Epithelial cell of prostate (primary cell): ENCODE data around the gene CD3E.
"Not testable (repeated sequence)": the region's sequence is repeated elsewhere in the genome, so short reads cannot be mapped to it uniquely, and the experiment has no call there.

Source experiments
- DNase-seq: peaks from one replicate; pipeline ENCODE4 v3.0.0-alpha.2; 2011; ENCODE audit warnings: low read depth, low spot score
- H3K27ac ChIP-seq: fragments of 450-650 bp; 2 replicates; pipeline ENCODE4 v1.5.1; 2017; ENCODE audit warnings: mild to moderate bottlenecking

Gene CD3E

DNA sequence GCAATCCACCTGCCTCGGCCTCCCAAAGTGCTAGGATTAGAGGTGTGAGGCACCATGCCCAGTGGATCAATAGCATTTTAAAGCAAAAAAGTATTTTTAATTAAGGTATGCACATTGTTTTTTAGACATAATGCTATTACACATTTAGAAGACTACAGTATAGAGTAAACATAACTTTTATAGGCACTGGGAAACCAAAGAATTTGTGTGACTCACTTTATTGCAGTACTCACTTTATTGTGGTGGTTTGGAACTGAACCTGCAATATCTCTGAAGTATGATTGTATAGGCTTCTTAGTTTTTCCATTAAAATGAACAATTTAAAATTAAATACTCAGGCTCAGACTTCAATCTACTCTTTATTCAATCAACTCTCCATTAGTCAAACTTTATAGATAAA, 17.5 kb upstream of the CD3E start:
- no peak for DNase-seq
- peak overlapping the region; percentile 58 for H3K27ac ChIP-seq

DNA sequence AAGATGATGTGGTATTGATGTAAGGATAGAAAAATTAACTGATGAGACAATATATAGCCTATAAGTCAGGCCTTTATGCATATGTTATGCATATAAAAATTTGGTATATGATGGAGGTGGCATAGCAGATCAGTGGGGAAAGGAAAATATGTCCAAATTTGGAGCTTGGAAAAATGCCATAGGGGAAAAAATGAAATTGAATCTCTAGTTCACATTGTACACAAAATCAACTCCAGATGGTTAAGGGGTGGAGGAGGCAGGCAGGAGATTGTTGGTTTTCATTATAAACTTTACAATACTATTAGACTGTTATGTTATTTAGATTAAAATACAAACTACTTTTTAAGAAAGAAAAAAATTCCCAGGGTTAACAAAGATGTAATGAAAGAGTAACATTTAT, 15.1 kb upstream of the CD3E start:
- no peak for DNase-seq
- no peak overlapping the region for H3K27ac ChIP-seq

DNA sequence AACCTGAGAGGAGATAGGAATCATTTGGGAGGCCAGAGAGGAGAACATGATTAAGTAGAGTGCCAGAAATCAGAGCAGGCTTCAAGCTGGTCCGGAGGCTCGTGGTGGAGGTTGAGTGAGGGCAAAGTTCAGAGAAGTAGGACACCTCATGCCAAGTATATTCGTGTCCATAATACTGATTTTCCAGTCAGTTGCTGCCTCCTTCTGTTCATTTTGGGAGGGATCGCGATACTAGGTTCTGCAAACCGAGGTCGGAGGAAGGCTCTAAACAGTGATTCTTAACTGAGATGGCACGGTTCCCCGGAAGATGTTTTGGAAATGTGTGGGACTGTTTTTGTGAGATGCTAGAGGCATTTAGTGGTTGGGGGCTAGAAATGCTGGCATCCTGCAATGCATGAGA, 13.6 kb upstream of the CD3E start:
- peak overlapping the region; percentile 67 for H3K27ac ChIP-seq
- DNase-seq: no peak

DNA sequence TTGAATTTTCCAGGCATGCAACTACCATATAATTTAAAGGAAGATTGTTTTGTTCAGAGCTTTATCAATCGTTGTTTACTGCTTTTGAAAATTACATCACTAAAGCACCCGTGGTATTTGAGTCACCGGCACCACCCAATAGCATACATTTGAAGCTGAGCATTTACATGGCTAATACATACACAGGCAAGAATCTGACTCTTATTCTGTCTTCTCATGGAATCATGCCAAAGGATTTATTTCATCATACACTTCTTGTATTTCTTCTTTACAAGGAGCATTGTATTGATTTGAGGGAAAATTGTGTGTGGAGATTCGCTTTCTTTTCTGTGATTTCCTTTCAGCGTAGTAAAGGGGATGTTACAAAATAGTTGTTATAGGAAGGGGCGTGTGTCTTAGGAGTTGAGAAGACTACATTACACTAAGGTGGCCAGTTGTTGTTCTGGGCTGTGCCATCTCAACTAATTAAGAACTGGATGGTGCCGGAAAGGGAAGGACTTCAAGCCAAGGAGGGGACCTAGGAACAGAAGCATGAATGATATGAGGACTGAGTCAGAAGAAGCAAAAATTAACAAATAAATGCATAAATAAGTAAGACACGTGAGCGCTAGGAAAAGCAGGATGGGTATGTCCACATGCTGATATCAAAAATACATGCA, 12.9 kb upstream of the CD3E start:
- peak; percentile 64 for DNase-seq
- peak overlapping the region; percentile 67 for H3K27ac ChIP-seq

DNA sequence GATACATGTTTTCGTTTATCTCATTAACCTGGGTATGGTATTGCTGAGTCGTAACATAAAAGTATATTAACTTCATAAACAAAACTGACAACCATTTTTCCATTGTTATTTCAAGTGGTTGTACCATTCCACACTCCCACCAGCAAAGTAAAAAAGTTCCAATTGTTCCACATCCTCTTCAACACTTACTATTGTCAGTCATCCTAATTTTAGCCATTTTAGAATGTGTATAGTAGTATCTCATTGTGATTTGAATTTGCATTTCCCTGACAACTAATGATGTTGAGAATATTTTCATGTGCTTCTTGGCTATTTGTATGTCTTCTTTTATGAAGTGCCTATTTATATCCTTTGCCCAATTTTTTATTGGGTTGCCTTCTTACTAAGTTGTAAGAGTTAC, 10.5 kb upstream of the CD3E start:
- H3K27ac ChIP-seq: no peak overlapping the region

DNA sequence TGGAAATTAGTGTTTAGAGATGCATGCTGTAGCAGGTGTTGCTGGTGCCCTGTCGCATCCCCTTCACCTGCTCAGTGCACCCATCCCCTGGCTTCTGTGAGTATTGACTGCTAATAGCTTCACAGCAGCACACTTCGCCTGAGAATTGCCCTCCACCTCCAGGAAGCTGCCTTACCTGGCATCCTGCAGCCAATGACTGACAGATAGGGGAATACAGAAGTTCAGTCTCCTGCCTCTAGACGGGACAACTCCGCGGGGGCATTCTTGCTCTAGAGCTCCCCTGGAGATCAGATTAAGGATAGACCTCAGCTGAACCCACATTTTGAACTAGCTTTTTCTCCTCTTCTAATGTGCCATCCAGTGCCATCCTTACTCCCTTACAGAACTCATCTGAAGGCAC, 9.3 kb upstream of the CD3E start:
- no peak overlapping the region for H3K27ac ChIP-seq
- DNase-seq: no peak

More for the DNA sequence above, 10.5 kb upstream of the CD3E start:
- DNase-seq: no peak

DNA sequence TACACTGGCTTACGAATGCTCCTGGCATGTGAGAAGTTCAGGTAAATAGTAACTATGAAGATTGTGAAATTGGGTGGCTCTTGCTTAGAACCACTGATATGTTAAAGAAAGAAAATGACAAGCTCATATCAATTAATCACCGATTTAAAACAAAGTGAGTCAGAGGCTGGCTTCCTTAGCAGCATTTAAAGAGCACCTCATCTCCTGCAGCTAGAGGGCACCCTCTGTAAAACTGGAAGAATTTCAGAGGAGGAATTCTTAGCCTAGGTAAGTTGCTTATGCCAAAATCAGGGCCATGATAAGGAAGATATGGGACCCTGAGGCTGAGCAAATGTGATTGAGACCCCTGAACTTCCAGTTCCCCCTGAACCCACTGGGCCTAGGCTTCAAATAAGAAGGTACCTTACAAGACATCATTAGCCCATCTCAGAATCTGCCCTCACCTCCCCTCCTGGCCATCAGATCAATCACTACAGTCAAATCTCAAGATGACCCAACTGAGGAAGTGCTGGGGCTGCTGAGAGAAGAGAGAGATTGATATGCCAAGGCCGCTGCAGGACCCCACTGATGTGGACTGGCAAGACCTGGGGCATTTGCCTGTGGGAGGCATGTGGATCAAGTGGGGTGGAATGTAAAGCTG, 8.6 kb upstream of the CD3E start:
- no peak overlapping the region for H3K27ac ChIP-seq
- no peak for DNase-seq

DNA sequence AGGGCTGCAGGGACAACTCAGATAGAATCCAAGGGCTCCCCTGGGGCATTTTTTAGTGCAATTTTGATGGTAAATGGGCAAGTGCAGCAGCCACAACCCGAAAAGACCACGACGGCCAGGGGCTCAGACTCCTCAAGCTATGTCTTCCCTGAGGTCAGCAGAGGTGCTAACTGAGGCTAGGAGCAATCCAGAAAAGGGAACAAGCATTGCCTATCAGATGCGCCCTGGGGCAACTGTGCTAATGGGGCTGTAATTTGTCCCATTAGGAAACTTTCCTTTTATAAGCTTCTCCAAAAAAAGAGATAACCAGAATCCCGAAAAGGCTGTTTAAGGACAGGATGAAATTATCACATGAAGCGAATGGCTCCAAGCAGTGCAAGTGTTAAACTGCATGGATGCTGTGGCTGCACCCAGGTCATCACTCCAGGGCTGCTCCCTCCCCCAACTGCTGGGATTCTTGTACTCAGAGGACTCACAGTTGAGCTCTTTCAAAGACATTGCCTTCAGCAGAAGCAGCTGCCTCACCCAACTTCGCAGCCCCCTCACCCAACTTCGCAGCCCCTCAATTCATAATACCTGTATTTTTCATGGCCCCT, 2.8 kb upstream of the CD3E start:
- no peak overlapping the region for H3K27ac ChIP-seq
- no peak for DNase-seq

DNA sequence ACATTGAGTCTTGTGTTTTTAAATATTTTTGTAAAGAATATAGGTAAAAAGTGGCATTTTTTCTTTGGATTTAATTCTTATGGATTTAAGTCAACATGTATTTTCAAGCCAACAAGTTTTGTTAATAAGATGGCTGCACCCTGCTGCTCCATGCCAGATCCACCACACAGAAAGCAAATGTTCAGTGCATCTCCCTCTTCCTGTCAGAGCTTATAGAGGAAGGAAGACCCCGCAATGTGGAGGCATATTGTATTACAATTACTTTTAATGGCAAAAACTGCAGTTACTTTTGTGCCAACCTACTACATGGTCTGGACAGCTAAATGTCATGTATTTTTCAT, 333 bp upstream of the CD3E start:
- no peak for DNase-seq
- H3K27ac ChIP-seq: no peak overlapping the region

DNA sequence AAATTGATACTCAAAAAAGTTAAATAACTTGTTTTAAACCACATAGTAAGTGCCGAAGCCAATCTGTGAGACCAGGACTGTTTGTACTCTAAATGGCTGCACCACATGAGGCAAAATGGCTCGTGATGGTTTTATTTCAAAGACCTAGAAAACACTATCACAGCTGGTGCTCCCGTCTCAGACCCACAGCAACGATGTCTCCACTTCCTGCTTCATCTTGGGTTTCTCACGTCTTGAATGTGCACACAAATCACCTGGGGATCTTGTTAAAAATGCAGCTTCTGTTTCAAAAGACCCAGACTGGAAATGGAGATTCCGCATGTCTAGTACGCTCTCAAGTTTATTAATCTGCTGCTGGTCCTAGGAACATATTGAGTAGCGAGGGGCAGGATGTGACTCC, 1.2 kb downstream of the CD3E start:
- no peak for DNase-seq
- no peak overlapping the region for H3K27ac ChIP-seq

DNA sequence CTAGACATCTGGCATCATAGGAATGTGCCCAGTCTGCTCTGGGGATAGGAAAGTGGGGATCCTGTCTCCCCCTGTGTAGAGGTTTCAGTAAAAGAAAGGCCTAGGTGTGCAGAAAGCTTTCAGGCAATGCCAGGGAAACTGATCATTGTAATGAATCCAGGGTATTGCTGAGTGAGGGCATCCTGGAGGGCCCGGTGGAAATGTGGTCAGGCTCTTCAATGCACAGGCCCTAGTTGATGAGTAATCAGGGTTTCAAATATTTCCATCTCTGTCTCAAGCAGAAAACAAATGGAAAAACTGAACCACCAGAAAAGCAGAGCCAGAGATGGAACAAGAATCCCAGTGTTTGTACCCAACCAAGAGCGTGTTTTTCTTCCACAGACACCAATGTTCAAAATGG, 2.0 kb downstream of the CD3E start:
- H3K27ac ChIP-seq: no peak overlapping the region
- DNase-seq: no peak

DNA sequence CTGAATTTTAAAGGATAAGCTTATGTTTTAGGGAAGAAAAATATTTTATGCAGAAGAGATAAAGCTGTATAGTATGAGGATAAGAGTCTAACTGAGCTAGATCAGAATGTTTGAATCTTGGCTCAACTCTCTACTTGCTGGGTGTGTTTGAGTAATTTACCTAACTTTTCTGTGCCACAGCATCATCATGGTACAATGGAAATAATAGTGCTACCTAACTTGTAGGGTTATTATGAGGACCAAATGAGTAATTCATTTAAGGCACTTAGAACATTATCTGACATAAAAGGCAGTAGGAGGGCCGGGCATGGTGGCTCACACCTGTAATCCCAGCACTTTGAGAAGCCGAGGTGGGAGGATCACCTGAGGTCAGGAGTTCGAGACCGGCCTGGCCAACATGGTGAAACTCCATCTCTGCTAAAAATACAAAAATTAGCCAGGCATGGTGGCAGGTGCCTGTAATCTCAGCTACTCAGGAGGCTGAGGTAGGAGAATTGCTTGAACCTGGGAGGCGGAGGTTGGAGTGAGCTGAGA, 4.5 kb downstream of the CD3E start:
- not testable (repeated sequence) for H3K27ac ChIP-seq

DNA sequence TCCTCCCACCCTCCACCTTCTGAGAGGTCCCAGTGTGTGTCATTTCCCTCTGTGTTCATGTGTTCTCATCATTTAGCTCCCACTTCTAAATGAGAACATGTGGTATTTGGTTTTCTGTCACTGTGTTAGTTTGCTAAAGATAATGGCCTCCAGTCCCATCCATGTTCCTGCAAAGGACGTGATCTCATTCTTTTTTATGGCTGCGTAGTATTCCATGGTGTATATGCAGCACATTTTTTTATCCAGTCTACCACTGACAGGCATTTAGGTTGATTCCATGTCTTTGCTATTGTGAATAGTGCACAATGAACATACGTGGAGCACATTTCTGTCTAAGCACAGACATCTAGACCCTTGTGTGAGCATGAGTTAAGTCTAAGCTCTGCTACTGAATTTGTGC, 5.7 kb downstream of the CD3E start:
- no peak overlapping the region for H3K27ac ChIP-seq
- DNase-seq: no peak

More for the DNA sequence above, 4.5 kb downstream of the CD3E start:
- not testable (repeated sequence) for DNase-seq

DNA sequence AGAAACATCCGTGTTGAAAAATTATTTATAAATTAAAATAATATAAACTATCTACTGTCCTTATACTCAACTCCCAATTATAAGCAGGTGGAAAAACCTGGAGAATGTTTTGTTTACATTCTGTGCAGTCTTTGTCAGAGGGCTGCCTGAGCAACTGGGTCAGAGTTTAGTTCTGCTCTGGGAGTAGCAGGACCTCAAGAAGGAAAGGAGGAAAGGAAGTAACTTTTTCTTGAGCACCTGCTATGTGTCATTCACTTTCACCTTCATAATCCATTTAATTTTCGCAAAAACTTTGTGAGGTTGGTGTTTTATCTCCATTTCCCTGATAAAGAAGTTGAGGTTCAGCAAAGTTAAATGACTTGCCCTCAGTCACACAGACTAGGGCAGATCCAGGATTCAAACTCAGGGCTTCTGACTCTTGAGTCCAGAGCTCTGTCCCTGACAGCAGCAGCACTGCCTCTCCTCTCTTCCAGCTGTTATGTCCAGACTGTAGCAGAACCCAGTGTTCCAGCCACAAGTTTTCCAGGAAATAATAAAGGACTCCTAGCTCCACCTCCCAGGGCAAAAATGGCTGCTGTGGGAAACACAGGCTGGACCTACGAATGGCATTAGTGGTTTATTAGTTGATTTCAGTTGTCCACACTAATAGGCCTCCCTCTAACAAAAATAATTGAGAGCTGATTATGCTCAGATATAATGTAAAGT, 6.4 kb downstream of the CD3E start:
- DNase-seq: no peak
- H3K27ac ChIP-seq: no peak overlapping the region

DNA sequence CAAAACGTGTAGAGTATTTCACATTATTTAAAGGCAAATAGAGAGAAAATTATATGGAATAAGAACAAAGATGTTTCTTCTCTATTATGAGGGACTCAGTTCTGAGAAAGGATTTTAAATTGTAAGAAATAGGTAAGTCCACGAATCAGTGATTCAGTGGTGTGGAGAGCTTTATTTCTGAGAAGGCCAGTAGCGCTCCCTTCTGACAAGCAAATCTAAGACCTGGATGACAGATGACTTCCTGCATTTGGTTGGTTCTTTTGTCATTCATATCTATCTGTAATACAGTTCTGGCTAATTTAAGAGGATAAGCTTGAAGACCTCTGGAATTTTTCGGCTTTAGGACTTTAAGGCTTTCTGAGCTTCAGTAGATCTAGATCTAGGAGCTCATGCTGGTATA, 7.0 kb downstream of the CD3E start:
- DNase-seq: no peak
- no peak overlapping the region for H3K27ac ChIP-seq

DNA sequence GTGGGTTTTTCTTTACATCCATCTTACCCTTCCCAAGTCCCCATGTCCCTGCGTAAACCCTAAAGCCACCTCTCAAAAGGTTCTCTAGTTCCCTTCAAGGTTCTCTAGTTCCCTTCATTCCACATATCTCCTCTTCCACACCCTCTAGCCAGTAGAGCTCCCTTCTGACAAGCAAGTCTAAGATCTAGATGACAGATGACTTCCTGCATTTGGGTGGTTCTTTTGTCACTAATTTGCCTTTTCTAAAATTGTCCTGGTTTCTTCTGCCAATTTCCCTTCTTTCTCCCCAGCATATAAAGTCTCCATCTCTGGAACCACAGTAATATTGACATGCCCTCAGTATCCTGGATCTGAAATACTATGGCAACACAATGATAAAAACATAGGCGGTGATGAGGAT, 7.8 kb downstream of the CD3E start:
- H3K27ac ChIP-seq: no peak overlapping the region
- no peak for DNase-seq

DNA sequence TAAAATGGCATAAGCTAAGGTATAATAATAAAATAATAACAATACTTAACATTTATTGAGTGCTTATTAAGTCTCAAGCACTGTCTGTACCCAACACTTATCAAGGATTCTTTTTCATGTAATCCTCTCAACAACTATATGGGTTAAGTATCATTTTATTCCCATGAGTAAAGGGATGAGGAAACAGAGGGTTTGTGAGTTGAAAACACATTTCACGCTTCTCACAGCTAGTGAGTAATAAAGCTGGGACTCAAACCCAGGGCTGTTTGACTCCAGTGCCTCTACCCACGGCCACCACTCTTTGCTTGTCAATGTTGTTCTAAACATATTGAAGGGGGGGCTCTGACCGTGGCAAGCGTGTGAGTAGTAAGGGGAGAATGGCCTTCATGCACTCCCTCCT, 8.7 kb downstream of the CD3E start:
- no peak for DNase-seq
- no peak overlapping the region for H3K27ac ChIP-seq

DNA sequence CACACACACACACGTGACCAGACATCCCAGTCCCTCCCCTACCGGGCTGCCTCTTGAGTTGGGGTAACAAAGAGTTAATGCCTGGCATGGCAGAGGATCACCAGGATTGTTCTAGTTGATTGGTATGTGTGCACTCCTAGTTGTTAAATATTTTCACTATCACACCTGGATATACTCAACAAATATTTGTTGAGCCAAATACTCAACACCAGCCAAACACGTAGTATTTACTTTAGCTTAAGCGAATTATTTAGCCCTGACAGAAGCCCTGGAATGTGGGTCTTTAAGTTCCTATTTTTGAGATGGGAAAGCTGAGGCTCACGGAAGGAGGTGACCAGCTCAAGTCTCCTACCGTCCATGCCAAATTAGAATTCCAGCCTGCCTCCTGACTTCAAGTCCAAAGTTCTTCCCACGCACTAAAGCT, 10.5 kb downstream of the CD3E start:
- H3K27ac ChIP-seq: no peak overlapping the region
- DNase-seq: no peak

DNA sequence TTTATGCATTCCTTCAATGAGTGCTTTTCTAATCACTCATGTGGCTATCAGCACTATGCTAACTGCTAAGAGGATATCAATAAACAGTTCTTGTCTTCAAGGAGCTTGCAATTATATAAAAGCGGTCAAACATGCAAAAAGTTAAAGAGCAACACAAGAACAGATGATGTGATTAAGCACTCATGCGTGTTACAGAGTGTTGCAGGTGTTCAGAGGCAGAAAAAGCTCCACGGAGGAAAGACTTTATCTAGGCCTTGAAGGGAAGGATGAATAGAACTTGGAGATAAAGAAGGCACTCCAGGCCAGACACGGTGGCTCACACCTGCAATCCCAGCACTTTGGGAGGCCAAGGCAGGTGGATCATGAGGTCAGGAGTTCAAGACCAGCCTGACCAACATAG, 13.6 kb downstream of the CD3E start:
- DNase-seq: no peak
- H3K27ac ChIP-seq: no peak overlapping the region

DNA sequence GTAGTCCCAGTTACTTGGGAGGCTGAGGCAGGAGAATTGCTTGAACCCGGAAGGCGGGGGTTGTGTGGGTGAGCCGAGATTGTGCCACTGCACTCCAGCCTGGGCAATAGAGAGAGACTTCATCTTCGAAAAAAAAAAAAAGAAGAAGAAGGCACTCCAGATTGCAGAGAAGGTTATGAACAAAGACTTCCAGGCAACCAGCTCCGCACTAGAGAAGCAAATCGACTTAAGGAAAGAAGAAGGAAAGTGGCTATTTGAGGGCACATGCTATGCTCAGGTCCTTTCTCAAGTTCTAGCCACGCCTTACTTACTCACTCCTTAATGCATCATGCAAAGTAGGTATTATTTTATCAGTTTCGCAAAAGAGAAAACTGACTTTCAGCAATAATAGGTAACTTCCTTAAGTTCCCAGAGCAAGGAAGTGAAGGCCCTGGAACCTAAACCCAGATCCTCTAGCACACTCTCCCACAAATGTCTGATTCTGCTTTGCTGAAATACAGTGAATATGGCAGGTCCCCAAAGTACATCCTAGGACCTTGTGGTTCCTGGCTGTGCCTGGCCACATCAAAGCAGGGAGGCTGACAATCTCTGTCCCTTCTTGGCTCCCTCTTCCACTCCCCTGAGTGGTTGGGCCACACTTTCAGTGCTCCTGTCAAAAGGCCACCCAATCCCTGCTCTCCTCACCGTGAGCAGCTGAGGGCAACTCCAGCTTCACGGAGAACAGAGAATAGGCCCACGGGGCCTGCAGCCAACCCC, 14.2 kb downstream of the CD3E start:
- no peak overlapping the region for H3K27ac ChIP-seq
- DNase-seq: no peak

DNA sequence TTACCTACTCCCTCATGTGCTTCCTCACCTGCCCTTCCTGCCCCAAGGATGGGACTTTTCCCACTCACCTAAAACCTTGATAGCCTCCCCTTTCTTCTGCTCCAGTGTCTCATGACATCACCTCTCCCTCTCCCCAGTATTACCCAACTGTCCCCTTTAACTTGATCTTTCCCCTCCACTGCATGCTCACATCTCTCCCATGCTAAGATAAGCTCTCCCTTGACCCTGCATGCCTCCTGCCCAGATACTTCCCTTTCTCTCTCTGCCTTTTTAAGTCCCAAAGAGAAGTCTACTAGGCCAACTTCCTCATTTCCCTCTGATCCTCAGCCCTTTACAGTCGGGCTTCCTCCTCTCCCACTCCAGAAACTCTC, 14.8 kb downstream of the CD3E start:
- no peak overlapping the region for H3K27ac ChIP-seq
- no peak for DNase-seq
